ENCODE results near the gene COPS7B.
"Not testable (repeated sequence)": the region's sequence is repeated elsewhere in the genome, so short reads cannot be mapped to it uniquely, and the experiment has no call there.

COPS7B gene

GRCh38 chr2:231786177-231786916 lies at the start of gene COPS7B:
Gene COPS7B, plus strand, starts transcription at chr2:231786445. Its CDS starts 2,126 bp downstream, at chr2:231788571.
- TF ChIP-seq CTCF (IDR thresholded peaks at IDR 0.05) (peak; percentile 84), ZFX (IDR thresholded peaks at IDR 0.05; ENCODE audit: borderline replicate concordance) (no peak)
- peak within 1 kb of the TSS; percentile 66 for H3K27ac ChIP-seq

- H3K27ac ChIP-seq = no peak overlapping the region
Measured at GRCh38 chr2:231737761-231738160, 48.5 kb upstream of the COPS7B start.

DNA sequence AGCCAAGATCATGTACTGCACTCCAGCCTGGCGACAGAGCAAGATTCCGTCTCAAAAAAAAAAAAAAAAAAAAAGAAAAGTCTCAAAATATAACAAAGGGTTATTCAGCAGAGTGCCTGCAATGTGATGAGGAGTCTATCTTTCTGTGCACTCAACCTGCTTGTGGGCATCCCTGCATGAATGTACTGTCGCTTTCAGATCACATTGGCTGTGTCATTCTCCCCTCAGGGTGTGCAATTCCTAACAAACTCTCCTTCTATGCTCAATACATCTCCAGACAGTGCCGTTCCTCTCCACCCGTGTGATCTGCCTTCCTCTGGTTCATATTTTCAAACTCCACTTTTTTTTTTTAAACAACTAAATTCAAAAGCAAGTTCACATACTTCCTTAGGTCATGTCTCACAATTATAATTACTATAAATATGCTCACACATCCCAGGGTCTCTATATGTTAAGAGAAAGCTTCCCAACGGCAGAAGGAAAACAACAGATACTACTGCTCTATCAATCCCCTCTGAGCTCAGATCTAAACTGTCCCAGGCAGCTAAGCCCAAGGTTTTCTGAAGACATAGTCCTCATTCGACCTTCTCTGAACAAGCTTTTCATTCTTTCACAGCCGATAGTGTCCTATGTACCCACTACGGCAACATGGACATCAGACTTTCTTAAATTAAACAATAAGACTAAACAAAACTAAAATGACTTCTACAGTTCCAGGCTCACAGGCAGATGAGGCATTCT lies 42.7 kb upstream of the COPS7B start:
- TF ChIP-seq CTCF (IDR thresholded peaks at IDR 0.05) (no peak), ZFX (IDR thresholded peaks at IDR 0.05; ENCODE audit: borderline replicate concordance) (no peak)
- H3K27ac ChIP-seq = no peak overlapping the region

More at GRCh38 chr2:231737761-231738160, 48.5 kb upstream of the COPS7B start:
- no peak for TF ChIP-seq CTCF (IDR thresholded peaks at IDR 0.05)
- no peak for TF ChIP-seq ZFX (IDR thresholded peaks at IDR 0.05; ENCODE audit: borderline replicate concordance)

DNA sequence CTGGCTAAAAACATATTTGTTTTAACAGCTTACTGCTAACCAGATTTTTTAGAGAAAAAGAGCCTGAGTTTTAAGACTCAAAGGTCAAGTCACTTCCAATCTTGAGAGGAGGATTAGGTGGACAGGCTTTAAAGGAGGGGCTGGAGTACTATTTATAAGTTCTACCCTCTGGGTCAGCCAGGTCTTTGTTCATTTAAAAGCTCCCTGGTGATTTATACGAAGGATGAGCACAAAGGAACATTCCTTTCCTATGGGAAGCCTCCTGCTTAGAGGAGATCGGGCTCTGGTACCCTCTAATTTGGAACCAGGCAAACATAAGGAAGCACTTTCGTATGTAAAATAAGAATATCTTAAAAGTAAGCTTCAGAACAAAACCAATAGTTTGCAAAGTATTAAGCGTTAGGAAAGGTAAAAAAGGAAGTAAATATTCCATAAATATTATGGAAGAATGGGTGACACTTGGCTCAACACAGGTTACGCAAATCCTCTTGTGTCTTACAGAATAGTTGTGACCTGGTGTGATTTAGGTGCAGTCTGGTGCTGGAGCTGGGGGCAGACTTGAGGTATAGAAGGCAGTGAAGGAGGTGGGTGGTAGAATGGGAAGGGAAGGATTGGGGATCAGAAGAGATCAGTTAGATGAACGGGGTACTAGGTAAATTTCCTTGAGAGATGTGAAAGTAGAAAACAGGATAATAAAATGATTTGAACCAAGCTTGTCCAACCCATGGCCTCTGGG lies 40.8 kb upstream of the COPS7B start:
- H3K27ac ChIP-seq = no peak overlapping the region
- no peak for TF ChIP-seq CTCF (IDR thresholded peaks at IDR 0.05)
- no peak for TF ChIP-seq ZFX (IDR thresholded peaks at IDR 0.05; ENCODE audit: borderline replicate concordance)

GRCh38 chr2:231748153-231748896 lies 37.9 kb upstream of the COPS7B start:
- H3K27ac ChIP-seq = not testable (repeated sequence)

- not testable (repeated sequence) for H3K27ac ChIP-seq
Measured at GRCh38 chr2:231749016-231749415, 37.2 kb upstream of the COPS7B start.

DNA sequence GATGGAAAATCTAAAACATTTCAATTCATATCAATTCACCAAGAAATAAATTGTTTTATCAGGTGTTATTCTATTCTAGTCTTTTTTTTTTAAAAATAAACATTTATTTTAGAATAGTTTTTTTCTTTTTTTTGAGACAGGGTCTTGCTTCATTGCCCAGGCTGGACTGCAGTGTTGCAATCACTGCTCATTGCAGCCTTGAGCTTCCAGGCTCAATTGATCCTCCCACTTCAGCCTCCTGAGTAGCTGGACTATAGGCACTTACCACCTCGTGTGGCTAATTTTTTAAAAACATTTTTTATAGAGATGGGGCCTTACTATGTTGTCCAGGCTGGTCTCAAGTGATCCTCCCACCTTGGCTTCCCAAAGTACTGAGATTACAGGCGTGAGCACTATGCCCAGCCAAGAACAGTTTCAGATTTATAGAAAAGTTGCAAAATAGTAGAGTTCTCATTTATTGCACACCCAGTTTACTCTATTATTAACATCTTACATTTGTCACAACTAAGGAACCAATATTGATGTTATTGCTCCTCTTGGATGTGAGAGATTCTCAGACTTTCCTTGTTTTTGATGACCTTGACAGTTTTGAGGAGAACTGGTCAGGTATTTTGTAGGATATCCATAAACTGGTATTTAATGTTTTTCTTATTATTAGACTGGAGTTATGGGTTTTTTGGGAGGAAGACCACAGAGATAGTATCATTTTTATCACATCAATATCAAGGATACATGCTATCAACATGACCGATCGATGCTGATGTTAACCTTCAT lies 35.0 kb upstream of the COPS7B start:
- H3K27ac ChIP-seq = no peak overlapping the region
- no peak for TF ChIP-seq ZFX (IDR thresholded peaks at IDR 0.05; ENCODE audit: borderline replicate concordance)
- TF ChIP-seq CTCF (IDR thresholded peaks at IDR 0.05) = no peak
